HepG2 (cell line): ENCODE results near the gene TLR1.

Experiments used
- JUND ChIP-seq: sonication (generic); formaldehyde crosslinking; IDR thresholded peaks from 2 replicates; pipeline ENCODE4 v1.8.0; 2022; ENCODE audit warnings: mild to moderate bottlenecking, missing genetic modification reagents
- KDM5B ChIP-seq: sonication (generic); formaldehyde crosslinking; IDR thresholded peaks from 2 replicates; pipeline ENCODE4 v1.4.0; 2020; ENCODE audit warnings: missing genetic modification reagents, mild to moderate bottlenecking, borderline replicate concordance
- MXI1 ChIP-seq: IDR thresholded peaks from 3 replicates; pipeline ENCODE4 v1.6.1; 2012; ENCODE audit warnings: low read depth, low read length, inconsistent platforms, borderline replicate concordance
- MYNN ChIP-seq: sonication (generic); formaldehyde crosslinking; IDR thresholded peaks from 2 replicates; pipeline ENCODE4 v1.4.0; 2020; ENCODE audit warnings: mild to moderate bottlenecking, low read depth, missing genetic modification reagents
- NCOR1 ChIP-seq: fragments of 200-600 bp; sonication (generic); IDR thresholded peaks from 2 replicates; pipeline ENCODE4 v1.7.0; 2017; ENCODE audit warnings: antibody characterized with exemption, low read length, borderline replicate concordance
- SMAD3 ChIP-seq: sonication (generic); formaldehyde crosslinking; IDR thresholded peaks from 2 replicates; pipeline ENCODE4 v1.4.0; 2020; ENCODE audit warnings: missing genetic modification reagents
- ZNF17 ChIP-seq: sonication (generic); formaldehyde crosslinking; IDR thresholded peaks from 2 replicates; pipeline ENCODE4 v1.5.0; 2020; ENCODE audit warnings: mild to moderate bottlenecking, missing genetic modification reagents
- ZNF431 ChIP-seq: sonication (generic); formaldehyde crosslinking; IDR thresholded peaks from 2 replicates; pipeline ENCODE4 v1.9.0; 2022; ENCODE audit warnings: missing genetic modification reagents, low read depth, mild to moderate bottlenecking, borderline replicate concordance
- ZNF614 ChIP-seq: IDR thresholded peaks from 2 replicates; pipeline ENCODE4 v1.6.1; 2018; ENCODE audit warnings: missing biosample characterization, missing genetic modification reagents, inconsistent platforms, borderline replicate concordance
- TF ChIP-seq, protein P1 (sequence below), 2 experiments: IDR thresholded peaks; 2 replicates each; pipeline ENCODE4 v1.6.1; 2011 to 2012; ENCODE audit warnings: low read length in 2 of 2, borderline replicate concordance in 1 of 2, low read depth in 1 of 2, mild to moderate bottlenecking in 1 of 2, moderate library complexity in 1 of 2

DNA sequence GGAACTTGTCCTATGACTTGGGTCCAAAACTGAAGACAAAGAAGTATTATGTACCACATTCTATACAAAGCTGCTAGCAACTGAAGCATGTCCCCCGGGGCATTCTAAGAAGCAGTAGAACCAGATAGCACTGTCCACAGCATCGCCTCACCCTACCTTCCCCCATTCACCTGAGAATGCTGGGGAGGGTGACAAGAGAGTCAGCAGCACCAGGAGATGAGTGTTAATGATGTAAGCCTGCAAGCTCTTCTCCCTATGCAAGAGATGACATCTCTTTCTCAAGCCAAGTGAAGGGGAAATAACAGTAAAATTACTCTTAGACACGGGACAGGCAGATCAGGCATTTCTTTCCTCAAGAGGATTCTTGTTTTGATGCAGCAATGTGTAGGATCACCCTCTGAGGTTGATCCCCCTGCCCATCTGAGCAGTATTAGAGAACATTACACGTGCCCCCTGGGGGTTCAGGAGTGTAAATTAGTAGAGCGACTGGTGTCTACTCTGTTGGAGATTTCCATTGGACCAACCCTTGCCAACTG, 13.9 kb upstream of the TLR1 start:
- TF ChIP-seq NCOR1 (no peak), KDM5B (no peak), SMAD3 (CRISPR knock-in tag) (no peak), ZNF614 (CRISPR knock-in tag) (no peak), MXI1 (no peak), ZNF431 (CRISPR knock-in tag) (no peak), JUND (no peak), ZNF17 (CRISPR knock-in tag) (no peak), MYNN (no peak)
- TF ChIP-seq, protein P1, sequence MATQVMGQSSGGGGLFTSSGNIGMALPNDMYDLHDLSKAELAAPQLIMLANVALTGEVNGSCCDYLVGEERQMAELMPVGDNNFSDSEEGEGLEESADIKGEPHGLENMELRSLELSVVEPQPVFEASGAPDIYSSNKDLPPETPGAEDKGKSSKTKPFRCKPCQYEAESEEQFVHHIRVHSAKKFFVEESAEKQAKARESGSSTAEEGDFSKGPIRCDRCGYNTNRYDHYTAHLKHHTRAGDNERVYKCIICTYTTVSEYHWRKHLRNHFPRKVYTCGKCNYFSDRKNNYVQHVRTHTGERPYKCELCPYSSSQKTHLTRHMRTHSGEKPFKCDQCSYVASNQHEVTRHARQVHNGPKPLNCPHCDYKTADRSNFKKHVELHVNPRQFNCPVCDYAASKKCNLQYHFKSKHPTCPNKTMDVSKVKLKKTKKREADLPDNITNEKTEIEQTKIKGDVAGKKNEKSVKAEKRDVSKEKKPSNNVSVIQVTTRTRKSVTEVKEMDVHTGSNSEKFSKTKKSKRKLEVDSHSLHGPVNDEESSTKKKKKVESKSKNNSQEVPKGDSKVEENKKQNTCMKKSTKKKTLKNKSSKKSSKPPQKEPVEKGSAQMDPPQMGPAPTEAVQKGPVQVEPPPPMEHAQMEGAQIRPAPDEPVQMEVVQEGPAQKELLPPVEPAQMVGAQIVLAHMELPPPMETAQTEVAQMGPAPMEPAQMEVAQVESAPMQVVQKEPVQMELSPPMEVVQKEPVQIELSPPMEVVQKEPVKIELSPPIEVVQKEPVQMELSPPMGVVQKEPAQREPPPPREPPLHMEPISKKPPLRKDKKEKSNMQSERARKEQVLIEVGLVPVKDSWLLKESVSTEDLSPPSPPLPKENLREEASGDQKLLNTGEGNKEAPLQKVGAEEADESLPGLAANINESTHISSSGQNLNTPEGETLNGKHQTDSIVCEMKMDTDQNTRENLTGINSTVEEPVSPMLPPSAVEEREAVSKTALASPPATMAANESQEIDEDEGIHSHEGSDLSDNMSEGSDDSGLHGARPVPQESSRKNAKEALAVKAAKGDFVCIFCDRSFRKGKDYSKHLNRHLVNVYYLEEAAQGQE (IDR thresholded peaks at IDR 0.05; ENCODE audit: borderline replicate concordance in 1 of 2, low read depth in 1 of 2, low read length in 2 of 2): no peak
